A172 (cell line): ENCODE results near the gene TERT. TPM values are rescaled to one million over a fixed set of nuclear protein-coding genes. Genes with fewer than 3 reads are reported as not detected.

Experiments
- DNase-seq: peaks from one replicate; pipeline ENCODE4 v3.0.0-alpha.2; 2015; ENCODE audit warnings: low spot score
- total RNA-seq: library from RNA; depleted of rRNA; stranded (reverse); fragments of >200 nt; shearing (Covaris generic); gene quantifications from 2 replicates; pipeline ENCODE4 v1.2.3, GENCODE V29; 2014

TERT gene
- total RNA-seq, 1 experiment from 2014 or later: 0.95 TPM

- DNase-seq: no peak
Observed at GRCh38 chr5:1259806-1260480, 34.9 kb downstream of the TERT start.

- no peak for DNase-seq
Observed at GRCh38 chr5:1257841-1258240, 37.0 kb downstream of the TERT start.

GRCh38 chr5:1257363-1257762 is 37.5 kb downstream of the TERT start:
- DNase-seq: no peak

- DNase-seq: no peak
Observed at GRCh38 chr5:1256776-1257175, 38.1 kb downstream of the TERT start.

- no peak for DNase-seq
Observed at GRCh38 chr5:1255081-1255561, 39.7 kb downstream of the TERT start.

GRCh38 chr5:1254196-1254595 is 40.7 kb downstream of the TERT start:
- no peak for DNase-seq

- no peak for DNase-seq
Observed at GRCh38 chr5:1253456-1254105, 41.3 kb downstream of the TERT start.

- DNase-seq: no peak
Observed at GRCh38 chr5:1252681-1253080, 42.2 kb downstream of the TERT start.

- DNase-seq: no peak
Observed at GRCh38 chr5:1251678-1252580, 42.9 kb downstream of the TERT start.

- DNase-seq: no peak
Observed at GRCh38 chr5:1249366-1250280, 45.2 kb downstream of the TERT start.

- DNase-seq: no peak
Observed at GRCh38 chr5:1247811-1248210, 47.1 kb downstream of the TERT start.

GRCh38 chr5:1246711-1247431 is 48.0 kb downstream of the TERT start:
- DNase-seq: no peak

GRCh38 chr5:1245905-1246576 is 48.8 kb downstream of the TERT start:
- no peak for DNase-seq

- no peak for DNase-seq
Observed at GRCh38 chr5:1244976-1245375, 49.9 kb downstream of the TERT start.

- no peak for DNase-seq
Observed at GRCh38 chr5:1244255-1244654, 50.6 kb downstream of the TERT start.

GRCh38 chr5:1243487-1244130 is 51.3 kb downstream of the TERT start:
- DNase-seq: no peak

- DNase-seq: no peak
Observed at GRCh38 chr5:1242733-1243486, 52.0 kb downstream of the TERT start.

- DNase-seq: no peak
Observed at GRCh38 chr5:1241509-1242080, 53.3 kb downstream of the TERT start.
